OCI-LY1 (cell line): ENCODE data around the gene ZNF79.

Experiments used
- EZH2 ChIP-seq: fragments of 200-600 bp; sonication (generic), shearing (Covaris generic); IDR thresholded peaks from 2 replicates; pipeline ENCODE4 v1.8.0; 2017; ENCODE audit warnings: borderline replicate concordance, mixed run types, mild to moderate bottlenecking, antibody characterized with exemption, low read length, moderate library complexity, mixed read lengths
- TF ChIP-seq, protein P1 (sequence below): fragments of 200-600 bp; sonication (generic), shearing (Covaris generic); IDR thresholded peaks from 2 replicates; pipeline ENCODE4 v1.5.1; 2017; ENCODE audit warnings: mild to moderate bottlenecking, antibody characterized with exemption, low read length, moderate library complexity, mixed read lengths

DNA sequence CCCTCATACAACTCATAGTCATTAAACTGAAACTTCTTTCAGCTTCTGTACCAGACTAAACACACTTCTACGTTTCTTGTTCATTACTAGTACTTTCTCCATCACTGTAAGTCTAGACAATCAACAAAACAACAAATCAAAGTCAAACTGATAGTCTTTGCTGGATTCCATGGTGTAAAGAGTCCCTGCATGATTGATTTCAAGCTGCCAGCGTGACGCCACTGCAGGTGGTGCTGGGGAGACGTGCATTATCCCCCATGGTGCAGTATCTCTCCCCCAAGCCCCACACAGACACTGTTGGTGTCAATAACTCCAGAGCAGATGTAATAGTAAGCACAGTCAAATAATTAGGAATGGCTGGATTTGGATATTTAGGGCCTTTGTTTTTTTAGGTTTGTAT is 37.9 kb upstream of the ZNF79 start:
- TF ChIP-seq, protein P1, sequence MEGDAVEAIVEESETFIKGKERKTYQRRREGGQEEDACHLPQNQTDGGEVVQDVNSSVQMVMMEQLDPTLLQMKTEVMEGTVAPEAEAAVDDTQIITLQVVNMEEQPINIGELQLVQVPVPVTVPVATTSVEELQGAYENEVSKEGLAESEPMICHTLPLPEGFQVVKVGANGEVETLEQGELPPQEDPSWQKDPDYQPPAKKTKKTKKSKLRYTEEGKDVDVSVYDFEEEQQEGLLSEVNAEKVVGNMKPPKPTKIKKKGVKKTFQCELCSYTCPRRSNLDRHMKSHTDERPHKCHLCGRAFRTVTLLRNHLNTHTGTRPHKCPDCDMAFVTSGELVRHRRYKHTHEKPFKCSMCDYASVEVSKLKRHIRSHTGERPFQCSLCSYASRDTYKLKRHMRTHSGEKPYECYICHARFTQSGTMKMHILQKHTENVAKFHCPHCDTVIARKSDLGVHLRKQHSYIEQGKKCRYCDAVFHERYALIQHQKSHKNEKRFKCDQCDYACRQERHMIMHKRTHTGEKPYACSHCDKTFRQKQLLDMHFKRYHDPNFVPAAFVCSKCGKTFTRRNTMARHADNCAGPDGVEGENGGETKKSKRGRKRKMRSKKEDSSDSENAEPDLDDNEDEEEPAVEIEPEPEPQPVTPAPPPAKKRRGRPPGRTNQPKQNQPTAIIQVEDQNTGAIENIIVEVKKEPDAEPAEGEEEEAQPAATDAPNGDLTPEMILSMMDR = no peak
- no peak for TF ChIP-seq EZH2
